Measurements from ENCODE around the gene PLXNB1.
A peak's percentile ranks its signal among the peaks of the same experiment; 100 is the strongest.
"Not testable (repeated sequence)": the region's sequence is repeated elsewhere in the genome, so short reads cannot be mapped to it uniquely, and the experiment has no call there.

PLXNB1 gene, protein sequence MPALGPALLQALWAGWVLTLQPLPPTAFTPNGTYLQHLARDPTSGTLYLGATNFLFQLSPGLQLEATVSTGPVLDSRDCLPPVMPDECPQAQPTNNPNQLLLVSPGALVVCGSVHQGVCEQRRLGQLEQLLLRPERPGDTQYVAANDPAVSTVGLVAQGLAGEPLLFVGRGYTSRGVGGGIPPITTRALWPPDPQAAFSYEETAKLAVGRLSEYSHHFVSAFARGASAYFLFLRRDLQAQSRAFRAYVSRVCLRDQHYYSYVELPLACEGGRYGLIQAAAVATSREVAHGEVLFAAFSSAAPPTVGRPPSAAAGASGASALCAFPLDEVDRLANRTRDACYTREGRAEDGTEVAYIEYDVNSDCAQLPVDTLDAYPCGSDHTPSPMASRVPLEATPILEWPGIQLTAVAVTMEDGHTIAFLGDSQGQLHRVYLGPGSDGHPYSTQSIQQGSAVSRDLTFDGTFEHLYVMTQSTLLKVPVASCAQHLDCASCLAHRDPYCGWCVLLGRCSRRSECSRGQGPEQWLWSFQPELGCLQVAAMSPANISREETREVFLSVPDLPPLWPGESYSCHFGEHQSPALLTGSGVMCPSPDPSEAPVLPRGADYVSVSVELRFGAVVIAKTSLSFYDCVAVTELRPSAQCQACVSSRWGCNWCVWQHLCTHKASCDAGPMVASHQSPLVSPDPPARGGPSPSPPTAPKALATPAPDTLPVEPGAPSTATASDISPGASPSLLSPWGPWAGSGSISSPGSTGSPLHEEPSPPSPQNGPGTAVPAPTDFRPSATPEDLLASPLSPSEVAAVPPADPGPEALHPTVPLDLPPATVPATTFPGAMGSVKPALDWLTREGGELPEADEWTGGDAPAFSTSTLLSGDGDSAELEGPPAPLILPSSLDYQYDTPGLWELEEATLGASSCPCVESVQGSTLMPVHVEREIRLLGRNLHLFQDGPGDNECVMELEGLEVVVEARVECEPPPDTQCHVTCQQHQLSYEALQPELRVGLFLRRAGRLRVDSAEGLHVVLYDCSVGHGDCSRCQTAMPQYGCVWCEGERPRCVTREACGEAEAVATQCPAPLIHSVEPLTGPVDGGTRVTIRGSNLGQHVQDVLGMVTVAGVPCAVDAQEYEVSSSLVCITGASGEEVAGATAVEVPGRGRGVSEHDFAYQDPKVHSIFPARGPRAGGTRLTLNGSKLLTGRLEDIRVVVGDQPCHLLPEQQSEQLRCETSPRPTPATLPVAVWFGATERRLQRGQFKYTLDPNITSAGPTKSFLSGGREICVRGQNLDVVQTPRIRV (N-terminal part only)

GRCh38 chr3:48429960-48430707 is at the start of gene PLXNB1:
Gene PLXNB1 (minus strand): TSS chr3:48430086. CDS start chr3:48424611, 5,475 bp downstream.
- peaks cover 39% of the 10 kb centered on the region for H3K4me1 ChIP-seq (ENCODE audit: control insufficient read depth, insufficient read depth, low read length)
- H3K27ac ChIP-seq (ENCODE audit: low read depth, low read length) = peak within 1 kb of the TSS; percentile 88
- H3K36me3 ChIP-seq (ENCODE audit: control insufficient read depth, insufficient read depth, low read length) = peaks cover 5% of the 10 kb centered on the region
- H3K27me3 ChIP-seq (ENCODE audit: control insufficient read depth, insufficient read depth, low read length) = no peaks in the 10 kb centered on the region
- peak within 1 kb of the TSS; percentile 26 for H3K9ac ChIP-seq (ENCODE audit: low read length)
- H3K4me3 ChIP-seq (ENCODE audit: low read length) = peak within 1 kb of the TSS; percentile 69

GRCh38 chr3:48478626-48479555 is 49.0 kb upstream of the PLXNB1 start:
- H3K27ac ChIP-seq (ENCODE audit: low read depth, low read length) = no peak overlapping the region
- H3K4me3 ChIP-seq (ENCODE audit: low read length) = peak overlapping the region; percentile 35
- H3K36me3 ChIP-seq (ENCODE audit: control insufficient read depth, insufficient read depth, low read length) = no peaks in the 10 kb centered on the region
- no peaks in the 10 kb centered on the region for H3K4me1 ChIP-seq (ENCODE audit: control insufficient read depth, insufficient read depth, low read length)
- no peak overlapping the region for H3K9ac ChIP-seq (ENCODE audit: low read length)
- no peaks in the 10 kb centered on the region for H3K27me3 ChIP-seq (ENCODE audit: control insufficient read depth, insufficient read depth, low read length)

DNA sequence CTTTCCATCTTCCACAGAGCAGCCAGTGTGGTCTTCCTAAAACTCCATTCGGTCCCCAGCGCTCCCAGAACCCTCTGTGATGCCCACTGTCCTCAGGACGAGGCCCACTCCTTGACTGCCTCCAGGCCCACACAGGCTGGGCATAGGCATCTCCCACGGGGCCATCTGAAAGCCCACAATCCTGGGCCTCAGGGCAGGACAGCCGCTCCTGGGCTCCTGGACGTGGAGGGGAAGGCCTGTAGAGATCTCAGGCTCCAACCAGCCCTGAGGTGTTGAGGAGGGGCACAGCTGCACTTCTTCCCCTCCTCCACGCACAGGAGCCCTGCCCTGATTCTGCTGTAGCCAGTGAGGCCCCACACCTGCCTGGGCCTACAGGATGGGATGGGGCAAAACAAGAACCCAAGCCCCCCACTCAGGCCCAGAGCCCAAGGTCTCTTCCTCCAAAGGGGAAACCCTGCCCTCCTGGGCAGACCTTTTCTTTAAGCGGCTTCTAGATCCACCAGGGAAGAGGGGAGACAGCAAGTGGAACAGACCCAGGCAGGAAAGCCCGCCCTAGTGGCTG is 48.2 kb upstream of the PLXNB1 start:
- no peak overlapping the region for H3K27ac ChIP-seq (ENCODE audit: low read depth, low read length)

DNA sequence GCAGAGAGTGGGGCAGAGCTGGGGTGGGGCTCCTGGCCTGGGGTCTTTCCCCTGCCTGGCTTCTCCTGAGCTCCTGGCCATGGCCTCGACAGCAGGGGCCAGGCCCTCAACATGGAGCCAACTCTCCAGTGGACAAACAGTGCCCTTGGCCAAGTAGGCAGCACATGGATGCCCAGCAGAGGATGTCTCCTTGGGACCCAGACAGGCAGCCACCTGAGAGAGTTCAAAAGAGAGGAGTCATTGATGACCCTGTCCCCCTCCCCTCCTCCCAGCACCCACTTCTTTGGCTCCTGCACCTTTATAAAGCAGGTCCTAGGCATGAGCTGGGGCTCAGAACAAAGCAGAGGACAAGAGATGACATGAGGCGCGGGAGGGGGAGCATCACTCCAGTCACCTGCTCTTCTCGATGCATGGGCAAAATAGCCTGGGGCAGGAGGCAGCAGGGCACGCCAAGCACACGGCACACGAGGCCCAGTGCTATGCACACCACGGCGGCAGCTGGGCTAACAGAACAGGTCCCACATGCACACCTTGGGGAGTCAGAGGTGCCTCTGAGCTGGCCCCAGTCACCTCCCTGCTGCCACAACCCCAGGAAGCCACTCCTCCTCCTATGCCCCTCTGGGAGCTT is 46.7 kb upstream of the PLXNB1 start:
- peaks cover 4% of the 10 kb centered on the region for H3K4me1 ChIP-seq (ENCODE audit: control insufficient read depth, insufficient read depth, low read length)
- no peaks in the 10 kb centered on the region for H3K27me3 ChIP-seq (ENCODE audit: control insufficient read depth, insufficient read depth, low read length)
- no peak overlapping the region for H3K9ac ChIP-seq (ENCODE audit: low read length)
- no peaks in the 10 kb centered on the region for H3K36me3 ChIP-seq (ENCODE audit: control insufficient read depth, insufficient read depth, low read length)
- H3K27ac ChIP-seq (ENCODE audit: low read depth, low read length) = no peak overlapping the region
- H3K4me3 ChIP-seq (ENCODE audit: low read length) = no peak overlapping the region

More for the DNA sequence above, 48.2 kb upstream of the PLXNB1 start:
- Histone ChIP-seq H3K36me3 (ENCODE audit: control insufficient read depth, insufficient read depth, low read length) (no peaks in the 10 kb centered on the region), H3K27me3 (ENCODE audit: control insufficient read depth, insufficient read depth, low read length) (no peaks in the 10 kb centered on the region), H3K4me1 (ENCODE audit: control insufficient read depth, insufficient read depth, low read length) (peaks cover 4% of the 10 kb centered on the region), H3K9ac (ENCODE audit: low read length) (no peak overlapping the region), H3K4me3 (ENCODE audit: low read length) (no peak overlapping the region)

GRCh38 chr3:48475188-48475587 is 45.3 kb upstream of the PLXNB1 start:
- no peak overlapping the region for H3K9ac ChIP-seq (ENCODE audit: low read length)
- H3K27ac ChIP-seq (ENCODE audit: low read depth, low read length) = no peak overlapping the region
- no peaks in the 10 kb centered on the region for H3K27me3 ChIP-seq (ENCODE audit: control insufficient read depth, insufficient read depth, low read length)
- H3K36me3 ChIP-seq (ENCODE audit: control insufficient read depth, insufficient read depth, low read length) = no peaks in the 10 kb centered on the region
- peaks cover 5% of the 10 kb centered on the region for H3K4me1 ChIP-seq (ENCODE audit: control insufficient read depth, insufficient read depth, low read length)
- H3K4me3 ChIP-seq (ENCODE audit: low read length) = no peak overlapping the region

DNA sequence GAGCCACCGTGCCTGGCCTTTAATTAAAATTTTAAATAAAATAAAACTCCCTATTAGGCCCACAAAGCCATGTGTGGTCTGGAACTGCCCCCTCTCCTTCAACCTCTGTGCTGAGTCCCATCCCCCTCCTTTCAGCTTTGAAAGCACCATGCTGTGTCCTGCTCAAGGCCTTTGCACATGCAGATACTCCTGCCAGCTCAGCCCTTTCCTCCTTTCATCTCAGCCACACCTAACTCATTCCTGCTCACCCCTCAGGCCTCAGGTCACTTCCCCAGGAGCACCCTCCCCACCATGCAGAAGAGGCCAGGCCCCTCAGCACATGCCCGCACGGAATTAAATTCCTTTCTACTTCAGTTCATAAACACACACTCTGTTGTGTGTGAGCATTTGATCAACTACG is 44.7 kb upstream of the PLXNB1 start:
- H3K4me1 ChIP-seq (ENCODE audit: control insufficient read depth, insufficient read depth, low read length) = peaks cover 10% of the 10 kb centered on the region
- H3K27ac ChIP-seq (ENCODE audit: low read depth, low read length) = no peak overlapping the region

DNA sequence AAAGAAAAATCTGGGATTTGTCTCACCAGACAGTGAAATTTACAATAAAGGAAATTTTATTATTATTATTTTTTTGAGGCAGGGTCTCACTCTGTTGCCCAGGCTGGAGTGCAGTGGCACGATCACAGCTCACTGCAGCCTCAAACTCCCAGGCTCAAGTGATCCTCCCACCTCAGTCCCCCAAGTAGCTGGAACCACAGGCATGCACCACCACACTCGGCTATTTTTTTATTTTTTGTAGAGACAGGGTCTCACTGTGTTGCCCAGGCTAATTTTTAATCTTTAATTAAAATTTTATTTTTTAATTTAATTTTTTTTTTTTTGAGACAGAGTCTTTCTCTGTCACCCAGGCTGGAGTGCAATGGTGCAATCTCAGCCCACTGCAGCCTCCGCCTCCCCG is 44.1 kb upstream of the PLXNB1 start:
- H3K27me3 ChIP-seq (ENCODE audit: control insufficient read depth, insufficient read depth, low read length); H3K9ac ChIP-seq (ENCODE audit: low read length); H3K27ac ChIP-seq (ENCODE audit: low read depth, low read length); H3K4me1 ChIP-seq (ENCODE audit: control insufficient read depth, insufficient read depth, low read length); H3K36me3 ChIP-seq (ENCODE audit: control insufficient read depth, insufficient read depth, low read length); H3K4me3 ChIP-seq (ENCODE audit: low read length): not testable (repeated sequence)

More for the DNA sequence above, 44.7 kb upstream of the PLXNB1 start:
- Histone ChIP-seq H3K27me3 (ENCODE audit: control insufficient read depth, insufficient read depth, low read length) (no peaks in the 10 kb centered on the region), H3K4me3 (ENCODE audit: low read length) (no peak overlapping the region), H3K36me3 (ENCODE audit: control insufficient read depth, insufficient read depth, low read length) (no peaks in the 10 kb centered on the region), H3K9ac (ENCODE audit: low read length) (no peak overlapping the region)

DNA sequence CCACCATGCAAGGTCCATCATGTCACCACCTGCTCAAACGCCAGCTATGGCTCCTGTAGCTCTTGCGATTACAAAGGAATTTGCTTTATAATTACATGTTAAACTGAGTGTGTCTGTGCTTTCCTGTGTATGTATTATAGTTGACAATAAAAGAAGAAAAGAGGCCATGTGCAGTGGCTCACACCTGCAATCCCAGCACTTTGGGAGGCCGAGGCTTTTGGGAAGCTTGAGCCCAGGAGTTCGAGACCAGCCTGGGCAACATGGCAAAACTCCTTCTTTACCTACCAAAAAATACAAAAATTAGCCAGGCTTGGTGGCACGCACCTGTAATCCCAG is 43.7 kb upstream of the PLXNB1 start:
- H3K36me3 ChIP-seq (ENCODE audit: control insufficient read depth, insufficient read depth, low read length) = peaks cover 9% of the 10 kb centered on the region
- no peak overlapping the region for H3K9ac ChIP-seq (ENCODE audit: low read length)

DNA sequence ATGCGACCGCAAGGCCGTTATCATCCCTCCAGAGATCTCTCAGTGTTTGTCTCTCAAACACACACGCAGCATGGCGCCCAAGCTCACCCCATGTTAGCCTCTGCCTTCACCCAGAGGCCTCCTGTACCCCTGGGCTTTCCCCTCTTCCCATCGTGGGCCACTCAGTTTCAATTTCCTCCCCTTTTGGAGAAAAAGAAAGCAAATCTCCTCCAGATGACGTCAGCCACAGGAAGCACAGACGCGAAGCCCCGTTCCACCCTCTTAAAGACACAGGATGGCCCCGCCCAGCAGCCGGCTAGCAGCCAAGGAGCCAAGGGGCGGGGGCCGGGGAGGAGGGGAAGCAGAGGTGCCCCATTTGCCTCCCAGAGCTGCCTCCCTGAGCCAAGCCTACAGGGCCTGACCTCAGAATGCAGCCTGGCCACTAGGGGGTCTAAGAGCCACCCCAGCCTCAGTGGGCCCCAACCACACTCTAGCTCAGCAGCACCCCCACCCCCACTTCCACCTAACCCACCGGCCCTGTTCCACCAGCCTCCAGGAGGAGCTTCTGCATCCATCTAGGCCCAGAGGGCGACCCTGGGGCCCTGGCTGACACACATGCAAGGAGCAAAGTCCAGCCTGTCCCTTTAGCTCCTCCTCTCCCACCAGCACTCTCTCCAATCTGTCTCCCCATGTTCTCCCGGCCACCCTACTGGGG is 43.2 kb upstream of the PLXNB1 start:
- H3K4me1 ChIP-seq (ENCODE audit: control insufficient read depth, insufficient read depth, low read length) = peaks cover 13% of the 10 kb centered on the region
- H3K36me3 ChIP-seq (ENCODE audit: control insufficient read depth, insufficient read depth, low read length) = peaks cover 14% of the 10 kb centered on the region
- no peaks in the 10 kb centered on the region for H3K27me3 ChIP-seq (ENCODE audit: control insufficient read depth, insufficient read depth, low read length)
- peak overlapping the region; percentile 75 for H3K4me3 ChIP-seq (ENCODE audit: low read length)
- H3K27ac ChIP-seq (ENCODE audit: low read depth, low read length) = peak overlapping the region; percentile 91
- H3K9ac ChIP-seq (ENCODE audit: low read length) = peak overlapping the region; percentile 66

More for the DNA sequence above, 43.7 kb upstream of the PLXNB1 start:
- peak overlapping the region; percentile 35 for H3K4me3 ChIP-seq (ENCODE audit: low read length)
- H3K27ac ChIP-seq (ENCODE audit: low read depth, low read length) = peak overlapping the region; percentile 91
- H3K4me1 ChIP-seq (ENCODE audit: control insufficient read depth, insufficient read depth, low read length) = peaks cover 10% of the 10 kb centered on the region
- no peaks in the 10 kb centered on the region for H3K27me3 ChIP-seq (ENCODE audit: control insufficient read depth, insufficient read depth, low read length)

DNA sequence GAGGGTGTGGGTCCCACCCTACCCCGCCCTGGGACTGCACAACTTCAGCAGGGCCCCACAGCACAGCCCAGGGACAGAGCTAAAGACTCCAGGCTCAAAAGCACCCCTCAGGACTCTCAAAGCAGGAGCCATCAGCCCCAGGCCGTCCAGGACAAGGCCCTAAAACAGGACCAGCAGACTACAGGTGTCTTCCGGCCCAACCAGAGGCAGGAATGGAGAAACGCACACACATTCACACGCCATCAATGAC is 42.7 kb upstream of the PLXNB1 start:
- H3K27ac ChIP-seq (ENCODE audit: low read depth, low read length) = peak overlapping the region; percentile 91
- H3K4me3 ChIP-seq (ENCODE audit: low read length) = peak overlapping the region; percentile 75
- H3K4me1 ChIP-seq (ENCODE audit: control insufficient read depth, insufficient read depth, low read length) = peaks cover 15% of the 10 kb centered on the region
- peak overlapping the region; percentile 66 for H3K9ac ChIP-seq (ENCODE audit: low read length)
- peaks cover 18% of the 10 kb centered on the region for H3K36me3 ChIP-seq (ENCODE audit: control insufficient read depth, insufficient read depth, low read length)
- H3K27me3 ChIP-seq (ENCODE audit: control insufficient read depth, insufficient read depth, low read length) = no peaks in the 10 kb centered on the region
